ENCODE results near the gene NDE1.

DNA sequence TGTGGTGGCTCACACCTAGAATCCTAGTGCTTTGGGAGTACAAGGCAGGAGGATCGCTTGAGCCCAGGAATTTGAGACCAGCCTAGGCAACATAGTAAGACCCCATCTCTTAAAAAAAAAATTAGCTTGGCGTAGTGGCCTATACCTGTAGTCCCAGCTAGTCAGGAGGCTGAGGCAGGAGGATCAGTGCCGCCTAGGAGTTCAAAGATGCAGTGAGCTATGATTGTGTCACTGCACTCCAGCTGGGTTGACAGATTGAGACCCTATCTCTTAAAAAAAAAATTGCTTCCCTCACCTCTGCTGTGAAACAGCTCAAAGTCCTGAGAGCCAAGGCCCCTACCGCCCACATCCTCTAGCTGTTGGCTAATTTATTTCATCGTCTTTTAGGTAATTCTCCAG is 10.2 kb downstream of the NDE1 start:
- TF ChIP-seq, protein P1, sequence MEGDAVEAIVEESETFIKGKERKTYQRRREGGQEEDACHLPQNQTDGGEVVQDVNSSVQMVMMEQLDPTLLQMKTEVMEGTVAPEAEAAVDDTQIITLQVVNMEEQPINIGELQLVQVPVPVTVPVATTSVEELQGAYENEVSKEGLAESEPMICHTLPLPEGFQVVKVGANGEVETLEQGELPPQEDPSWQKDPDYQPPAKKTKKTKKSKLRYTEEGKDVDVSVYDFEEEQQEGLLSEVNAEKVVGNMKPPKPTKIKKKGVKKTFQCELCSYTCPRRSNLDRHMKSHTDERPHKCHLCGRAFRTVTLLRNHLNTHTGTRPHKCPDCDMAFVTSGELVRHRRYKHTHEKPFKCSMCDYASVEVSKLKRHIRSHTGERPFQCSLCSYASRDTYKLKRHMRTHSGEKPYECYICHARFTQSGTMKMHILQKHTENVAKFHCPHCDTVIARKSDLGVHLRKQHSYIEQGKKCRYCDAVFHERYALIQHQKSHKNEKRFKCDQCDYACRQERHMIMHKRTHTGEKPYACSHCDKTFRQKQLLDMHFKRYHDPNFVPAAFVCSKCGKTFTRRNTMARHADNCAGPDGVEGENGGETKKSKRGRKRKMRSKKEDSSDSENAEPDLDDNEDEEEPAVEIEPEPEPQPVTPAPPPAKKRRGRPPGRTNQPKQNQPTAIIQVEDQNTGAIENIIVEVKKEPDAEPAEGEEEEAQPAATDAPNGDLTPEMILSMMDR (IDR thresholded peaks at IDR 0.05; ENCODE audit: insufficient read depth, low read depth, low read length), result no peak
- no peak for TF ChIP-seq EZH2 (IDR thresholded peaks at IDR 0.05; ENCODE audit: insufficient read depth, low read length)
